A549 (cell line): Measurements from ENCODE around the gene AP5M1. TPM values are rescaled to one million over a fixed set of nuclear protein-coding genes. Genes with fewer than 3 reads are reported as not detected.

Experiments used
- ATAC-seq, 2 experiments: fragments of 200-7000 bp in 1 of 2; fragments of >200 bp in 1 of 2; cut with Nextera tagmentation in 1 of 2; cut with Tn5 transposase in 1 of 2; 3 replicates each; pipeline versions ENCODE4 v1.8.0 to v1.9.1; 2018 to 2020; ENCODE audit warnings: mild to moderate bottlenecking in 1 of 2, moderate library complexity in 1 of 2
- CTCF ChIA-PET: fragments of 300-600 bp; sonication (Branson Sonifier 250); formaldehyde crosslinking; extraction: SDS; loops from one replicate; lab custom pipeline; 2021; ENCODE audit warnings: antibody characterized with exemption, inconsistent platforms; lab: Yijun Ruan, JAX
- POLR2A ChIA-PET: fragments of 350-600 bp; formaldehyde crosslinking; extraction: SDS; loops from one replicate; lab custom pipeline; 2021; ENCODE audit warnings: antibody characterized with exemption, inconsistent platforms; lab: Yijun Ruan, JAX
- DNase-seq, 2 experiments: peaks; one replicate each; pipeline versions ENCODE4 v3.0.0 to v3.0.0-alpha.2; 2011 to 2016; ENCODE audit warnings: low read depth in 1 of 2, low spot score in 1 of 2
- FAIRE-seq: peaks from 2 replicates; lab custom pipeline; 2011; peaks lifted over from hg19 to GRCh38; lab: Jason Lieb, UNC
- H3K27ac ChIP-seq, 2 experiments: fragments of >200 bp; sonication (Bioruptor Twin); formaldehyde crosslinking; 3 replicates each; pipeline ENCODE4 v1.5.1; 2016 to 2017
- H3K4me1 ChIP-seq: fragments of >200 bp; sonication (Bioruptor Twin); formaldehyde crosslinking; 3 replicates; pipeline ENCODE4 v1.6.1; 2016
- H3K4me2 ChIP-seq: fragments of >200 bp; sonication (Bioruptor Twin); formaldehyde crosslinking; 3 replicates; pipeline ENCODE4 v1.6.1; 2016
- H3K4me3 ChIP-seq: fragments of >200 bp; sonication (Bioruptor Twin); formaldehyde crosslinking; 3 replicates; pipeline ENCODE4 v1.5.1; 2016
- H3K9me3 ChIP-seq: fragments of >200 bp; sonication (Bioruptor Twin); formaldehyde crosslinking; 3 replicates; pipeline ENCODE4 v1.6.1; 2016
- CBX8 ChIP-seq: fragments of 200-600 bp; sonication (generic); IDR thresholded peaks from 2 replicates; pipeline ENCODE4 v1.6.1; 2016
- CHD2 ChIP-seq: fragments of 150-350 bp; IDR thresholded peaks from 2 replicates; pipeline ENCODE4 v1.6.1; 2014; ENCODE audit warnings: low read length; ENCODE audit not compliant: partially characterized antibody
- CHD4 ChIP-seq: fragments of 200-600 bp; sonication (generic); IDR thresholded peaks from 2 replicates; pipeline ENCODE4 v1.6.1; 2016; ENCODE audit warnings: antibody characterized with exemption, mild to moderate bottlenecking, borderline replicate concordance
- E2F6 ChIP-seq: IDR thresholded peaks from 2 replicates; pipeline ENCODE4 v1.6.1; 2012; ENCODE audit warnings: low read depth, borderline replicate concordance
- EHF ChIP-seq: fragments of 250-450 bp; sonication (Bioruptor Pico); IDR thresholded peaks from 2 replicates; pipeline ENCODE4 v1.5.0; 2020; ENCODE audit warnings: mild to moderate bottlenecking
- ESRRA ChIP-seq: fragments of 150-350 bp; IDR thresholded peaks from 2 replicates; pipeline ENCODE4 v1.6.1; 2014; ENCODE audit warnings: mild to moderate bottlenecking, low read length, borderline replicate concordance
- HDAC2 ChIP-seq: fragments of 200-600 bp; sonication (generic); IDR thresholded peaks from 2 replicates; pipeline ENCODE4 v1.6.1; 2016
- HEYL ChIP-seq: fragments of 250-450 bp; sonication (Bioruptor Pico); IDR thresholded peaks from 2 replicates; pipeline ENCODE4 v1.8.0; 2021; ENCODE audit warnings: mild to moderate bottlenecking, moderate library complexity
- HOXA7 ChIP-seq: fragments of 250-450 bp; sonication (Bioruptor Pico); IDR thresholded peaks from 2 replicates; pipeline ENCODE4 v1.5.0; 2020; ENCODE audit warnings: mild to moderate bottlenecking, moderate library complexity
- HOXB13 ChIP-seq: fragments of 250-450 bp; sonication (Bioruptor Pico); IDR thresholded peaks from 2 replicates; pipeline ENCODE4 v1.5.0; 2020; ENCODE audit warnings: low read depth, mild to moderate bottlenecking, moderate library complexity
- HOXB5 ChIP-seq: fragments of 250-450 bp; sonication (Bioruptor Pico); IDR thresholded peaks from 2 replicates; pipeline ENCODE4 v1.5.0; 2020; ENCODE audit warnings: mild to moderate bottlenecking, moderate library complexity
- JUN ChIP-seq, 2 experiments: fragments of >200 bp; sonication (Bioruptor Twin); formaldehyde crosslinking; IDR thresholded peaks; 2 replicates in 1 of 2; 3 replicates in 1 of 2; pipeline ENCODE4 v1.6.1; 2016 to 2017
- KDM5A ChIP-seq: fragments of 200-600 bp; sonication (generic); IDR thresholded peaks from 2 replicates; pipeline ENCODE4 v1.6.1; 2016; ENCODE audit warnings: antibody characterized with exemption, mild to moderate bottlenecking
- MAZ ChIP-seq: fragments of 150-350 bp; IDR thresholded peaks from 2 replicates; pipeline ENCODE4 v1.6.1; 2014; ENCODE audit warnings: antibody characterized with exemption, low read depth, low read length, borderline replicate concordance
- MYC ChIP-seq: IDR thresholded peaks from 2 replicates; pipeline ENCODE4 v1.6.1; 2012; ENCODE audit warnings: mild to moderate bottlenecking, inconsistent platforms, low read length, improper control_type of control experiment, borderline replicate concordance
- NFE2L2 ChIP-seq: fragments of 150-350 bp; conservative IDR thresholded peaks from 2 replicates; pipeline ENCODE4 v1.6.1; 2014; ENCODE audit warnings: low read length
- POLR2A ChIP-seq: IDR thresholded peaks from 2 replicates; pipeline ENCODE4 v1.6.1; 2012; ENCODE audit warnings: mild to moderate bottlenecking, low read length
- POLR2AphosphoS2 ChIP-seq: conservative IDR thresholded peaks from 2 replicates; pipeline ENCODE4 v1.6.1; 2012; ENCODE audit warnings: low read length, improper control_type of control experiment, inconsistent platforms
- RAD21 ChIP-seq, 2 experiments: fragments of >200 bp in 1 of 2; sonication (Bioruptor Twin) in 1 of 2; formaldehyde crosslinking in 1 of 2; IDR thresholded peaks in 1 of 2; conservative IDR thresholded peaks in 1 of 2; 2 replicates in 1 of 2; 3 replicates in 1 of 2; pipeline ENCODE4 v1.6.1; 2012 to 2018; ENCODE audit warnings: inconsistent platforms in 1 of 2
- RARB ChIP-seq: fragments of 250-450 bp; sonication (Bioruptor Pico); IDR thresholded peaks from 2 replicates; pipeline ENCODE4 v1.8.0; 2021; ENCODE audit warnings: mild to moderate bottlenecking, moderate library complexity
- SMC3 ChIP-seq: fragments of >200 bp; sonication (Bioruptor Twin); formaldehyde crosslinking; IDR thresholded peaks from 3 replicates; pipeline ENCODE4 v1.6.1; 2018; ENCODE audit warnings: inconsistent platforms
- SREBF2 ChIP-seq: fragments of 450-650 bp; IDR thresholded peaks from 2 replicates; pipeline ENCODE4 v1.6.1; 2014; ENCODE audit warnings: mild to moderate bottlenecking, moderate library complexity
- TP53 ChIP-seq: fragments of 250-450 bp; sonication (Bioruptor Pico); IDR thresholded peaks from 2 replicates; pipeline ENCODE4 v1.5.0; 2021; ENCODE audit warnings: mild to moderate bottlenecking, moderate library complexity
- USF2 ChIP-seq: fragments of 450-650 bp; IDR thresholded peaks from 2 replicates; pipeline ENCODE4 v1.6.1; 2014; ENCODE audit warnings: antibody characterized with exemption
- ZC3H11A ChIP-seq: fragments of 450-650 bp; IDR thresholded peaks from 2 replicates; pipeline ENCODE4 v1.6.1; 2014; ENCODE audit warnings: antibody characterized with exemption, mild to moderate bottlenecking
- ZFP36 ChIP-seq: fragments of 450-650 bp; IDR thresholded peaks from 2 replicates; pipeline ENCODE4 v1.6.1; 2014; ENCODE audit warnings: borderline replicate concordance; ENCODE audit not compliant: partially characterized antibody
- WGBS: methylation state at CpG from one replicate; pipeline ENCODE4 v1.1.6; 2017; ENCODE audit errors: missing lambda C conversion rate; 5-methylcytosine and 5-hydroxymethylcytosine counted together
- polyA plus RNA-seq, 4 experiments: library from polyadenylated mRNA; depleted of rRNA in 3 of 4; stranded (reverse); fragments of >200 nt; fragmentation: RNase III in 1 of 4; extraction: RNeasy Plus Mini Kit Qiagen cat#74134 plus additional on column Dnase treatment in 1 of 4; gene quantifications; 2 replicates in 3 of 4; 3 replicates in 1 of 4; pipeline ENCODE4 v1.2.3, GENCODE V29; 2011 to 2017

AP5M1 gene
- polyA plus RNA-seq, 2 of the 4 experiments (the other 2 are of a cell fraction), result 22.8 to 40.6 TPM

DNA sequence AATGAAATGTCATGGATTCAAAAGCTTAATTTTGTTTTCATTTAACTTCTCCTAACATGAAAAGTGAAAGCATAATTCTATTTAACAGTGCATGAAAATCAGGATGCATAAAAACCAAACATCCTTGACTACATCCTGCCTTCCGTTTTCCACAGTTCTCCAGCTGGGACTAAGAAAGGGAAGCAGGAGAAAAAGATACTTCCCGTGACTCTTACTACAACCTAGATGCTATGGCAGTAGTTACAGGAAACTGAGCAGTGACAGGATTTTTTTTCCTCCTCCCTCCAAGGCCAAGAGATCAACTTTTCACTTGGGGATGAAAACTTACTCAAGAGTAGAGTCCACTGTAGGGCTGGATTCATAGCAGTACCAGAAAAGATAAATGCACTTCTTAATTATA, 2.7 kb upstream of the AP5M1 start:
- Histone ChIP-seq H3K4me2 (0 out of 3 replicates have a peak overlapping the region, but pooled peaks have one; percentile 1), H3K9me3 (no peaks in the 10 kb centered on the region), H3K4me3 (no peak overlapping the region), H3K4me1 (peaks cover 25% of the 10 kb centered on the region), H3K27ac (no peak overlapping the region)
- CTCF ChIA-PET, result interaction anchor here (2.4 kb wide), 1 partner anchor 16 kb away, joined by 6 read pairs; no protein-coding TSS in a partner anchor
- FAIRE-seq (no peak), DNase-seq (no peak), ATAC-seq (no peak)
- 85% methylated on average over 2 of the region's 2 CpGs for WGBS
- POLR2A ChIA-PET, result no interaction called here
- TF ChIP-seq E2F6, result no peak
- TF ChIP-seq HOXB13 (CRISPR knock-in tag), result no peak
- TF ChIP-seq USF2, result no peak
- no peak for TF ChIP-seq HOXB5 (CRISPR knock-in tag)
- TF ChIP-seq RARB (CRISPR knock-in tag), result no peak
- no peak for TF ChIP-seq ZFP36
- TF ChIP-seq JUN (IDR thresholded peaks at IDR 0.05), result no peak

DNA sequence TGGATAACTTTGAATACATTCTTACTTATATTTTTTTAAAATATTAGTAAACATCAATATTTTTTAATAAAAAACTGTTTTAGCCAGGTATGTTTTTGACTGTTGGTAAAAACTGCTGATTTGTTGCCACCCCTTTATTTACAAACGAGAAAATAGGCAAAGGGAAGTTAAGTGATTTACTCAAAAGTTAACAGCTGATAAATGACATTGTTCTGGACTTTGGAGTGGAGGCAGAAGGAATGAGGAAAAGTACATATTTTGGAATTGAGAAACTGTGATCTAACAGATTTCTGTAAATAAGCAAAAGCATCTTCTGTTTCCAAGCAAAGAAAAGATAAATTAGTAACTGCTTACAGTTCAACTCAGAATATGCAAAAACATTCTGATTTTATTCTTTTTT, 4.5 kb downstream of the AP5M1 start:
- no peak overlapping the region for H3K4me2 ChIP-seq
- FAIRE-seq (no peak), DNase-seq (no peak), ATAC-seq (no peak)
- 81% methylated on average over 1 of the region's 1 CpG for WGBS
- no peak for TF ChIP-seq CHD4
- no peak for TF ChIP-seq HOXB5 (CRISPR knock-in tag)
- TF ChIP-seq ZC3H11A, result no peak
- no peak for TF ChIP-seq ZFP36
- no peak for TF ChIP-seq HEYL (CRISPR knock-in tag)
- no peak for TF ChIP-seq TP53 (CRISPR knock-in tag)
- TF ChIP-seq POLR2AphosphoS2, result no peak
- TF ChIP-seq CBX8, result no peak
- no peak for TF ChIP-seq HDAC2
- TF ChIP-seq MAZ, result no peak
- TF ChIP-seq NFE2L2, result no peak
- H3K4me3 ChIP-seq, result no peak overlapping the region
- ChIA-PET POLR2A (no interaction called here), CTCF (no interaction called here)
- H3K4me1 ChIP-seq, result peaks cover 16% of the 10 kb centered on the region; the same call in 1 of the 3 replicates
- no peak overlapping the region for H3K27ac ChIP-seq
- H3K9me3 ChIP-seq, result no peaks in the 10 kb centered on the region

GRCh38 chr14:57274551-57274950, 5.8 kb downstream of the AP5M1 start:
- H3K9me3 ChIP-seq, result no peaks in the 10 kb centered on the region
- H3K4me1 ChIP-seq, result peaks cover 16% of the 10 kb centered on the region; the same call in 1 of the 3 replicates
- POLR2A ChIA-PET, result no interaction called here
- TF ChIP-seq POLR2A, result no peak
- TF ChIP-seq CHD2, result no peak
- TF ChIP-seq SREBF2, result no peak
- no peak for TF ChIP-seq NFE2L2
- no peak for TF ChIP-seq KDM5A
- no peak for TF ChIP-seq MYC
- TF ChIP-seq HOXA7, result no peak
- TF ChIP-seq SMC3, result no peak
- no peak for TF ChIP-seq POLR2AphosphoS2
- no peak for TF ChIP-seq ESRRA
- no peak for TF ChIP-seq EHF (CRISPR knock-in tag)
- TF ChIP-seq RAD21 (conservative IDR thresholded peaks at IDR 0.05 in 1 of 2, IDR thresholded peaks at IDR 0.05 in 1 of 2), result no peak
- TF ChIP-seq TP53 (CRISPR knock-in tag), result no peak
- TF ChIP-seq, all 56 proteins: peak for 0
- no peak overlapping the region for H3K4me2 ChIP-seq
- 97% methylated on average over 2 of the region's 2 CpGs for WGBS
- no peak for ATAC-seq
- no peak for FAIRE-seq
- H3K27ac ChIP-seq, result no peak overlapping the region
- CTCF ChIA-PET, result no interaction called here
- no peak for DNase-seq
- H3K4me3 ChIP-seq, result no peak overlapping the region
